BLaER1 treated with 17β-estradiol and CSF1 and Interleukin-3, amounts not matched to agents 10 nM and 100 nM (cell line): Measurements from ENCODE around the gene NEO1.

Experiments
- H3K27ac ChIP-seq, 11 experiments: shearing (Covaris generic); formaldehyde crosslinking; 2 replicates each; pipeline ENCODE4 v1.8.1; 2022
- H3K27me3 ChIP-seq, 11 experiments: shearing (Covaris generic); formaldehyde crosslinking; 2 replicates each; pipeline ENCODE4 v1.8.1; 2022
- H3K36me3 ChIP-seq, 11 experiments: shearing (Covaris generic); formaldehyde crosslinking; 2 replicates each; pipeline ENCODE4 v1.8.1; 2022
- H3K4me1 ChIP-seq, 10 experiments: shearing (Covaris generic); formaldehyde crosslinking; 2 replicates each; pipeline ENCODE4 v1.8.1; 2022
- H3K4me2 ChIP-seq, 11 experiments: shearing (Covaris generic); formaldehyde crosslinking; 2 replicates each; pipeline ENCODE4 v1.8.1; 2022
- H3K4me3 ChIP-seq, 10 experiments: shearing (Covaris generic); formaldehyde crosslinking; 2 replicates each; pipeline ENCODE4 v1.8.1; 2022
- H3K9ac ChIP-seq, 11 experiments: shearing (Covaris generic); formaldehyde crosslinking; 2 replicates each; pipeline ENCODE4 v1.8.1; 2022
- H3K9me3 ChIP-seq, 11 experiments: shearing (Covaris generic); formaldehyde crosslinking; replicated peaks in 1 of 11; 2 replicates each; pipeline ENCODE4 v1.8.1; 2022
- H4K20me1 ChIP-seq, 11 experiments: shearing (Covaris generic); formaldehyde crosslinking; 2 replicates each; pipeline ENCODE4 v1.8.1; 2022
- Cebpa-rat ChIP-seq, 11 experiments: shearing (Covaris generic); IDR thresholded peaks; 2 replicates each; pipeline ENCODE4 v1.8.1; 2022

NEO1 gene

DNA sequence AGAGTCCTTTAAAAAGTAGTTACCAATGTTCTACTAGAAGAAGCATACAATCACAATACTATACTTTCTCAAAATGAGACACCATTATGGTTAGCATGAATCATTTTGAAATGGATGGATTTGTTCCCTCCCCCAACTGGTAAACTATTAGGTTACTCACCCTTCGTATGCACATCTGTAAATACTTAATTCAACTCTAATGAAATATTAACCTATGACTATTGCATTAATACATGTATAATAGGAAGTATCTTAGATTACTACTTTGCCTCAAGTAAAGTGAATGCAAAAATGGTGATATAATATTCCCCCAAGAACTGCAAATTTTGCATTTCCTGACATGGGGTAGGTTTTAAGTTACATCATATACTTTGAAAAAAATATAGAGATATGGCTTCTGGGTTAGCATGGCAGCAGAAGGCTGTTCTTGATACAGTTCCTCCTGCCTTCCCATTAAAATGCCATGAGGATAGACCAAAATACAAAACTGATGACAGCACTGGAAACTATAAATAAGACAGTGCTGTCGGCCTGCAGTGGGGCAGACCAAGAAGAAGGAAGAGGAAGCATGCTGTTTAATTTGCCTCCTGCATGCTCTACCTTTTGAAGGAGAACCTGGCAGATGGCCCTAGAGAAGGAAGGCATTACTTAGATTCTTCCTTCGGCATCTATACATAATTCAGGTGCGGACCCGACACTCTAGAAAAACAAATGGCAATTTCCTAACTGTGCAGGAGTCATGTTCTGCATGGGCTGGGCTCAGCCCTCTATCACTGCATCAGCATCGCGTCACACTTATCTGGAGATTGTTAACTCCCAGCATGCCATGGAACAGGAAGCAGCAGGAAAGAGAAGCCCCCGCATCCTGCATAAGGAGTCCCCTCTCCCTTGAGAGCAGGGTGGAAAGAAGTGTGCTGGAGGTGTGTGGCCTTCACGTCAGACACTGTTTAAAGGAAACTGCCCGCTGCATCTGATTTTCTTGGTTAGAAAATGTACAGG, 41.8 kb upstream of the NEO1 start:
- H3K27me3 ChIP-seq = no peaks in the 10 kb centered on the region
- H3K27ac ChIP-seq = no peak overlapping the region
- H3K36me3 ChIP-seq = no peaks in the 10 kb centered on the region
- no peaks in the 10 kb centered on the region for H4K20me1 ChIP-seq
- H3K4me1 ChIP-seq = peaks cover 0 to 9% (median 0%) of the 10 kb centered on the region in 10 experiments; a peak in 4 of 20 replicates
- H3K4me2 ChIP-seq = no peak overlapping the region
- H3K9ac ChIP-seq = no peak overlapping the region
- no peak for TF ChIP-seq Cebpa-rat (IDR thresholded peaks at IDR 0.05)
- no peak overlapping the region for H3K4me3 ChIP-seq
- H3K9me3 ChIP-seq = no peaks in the 10 kb centered on the region

DNA sequence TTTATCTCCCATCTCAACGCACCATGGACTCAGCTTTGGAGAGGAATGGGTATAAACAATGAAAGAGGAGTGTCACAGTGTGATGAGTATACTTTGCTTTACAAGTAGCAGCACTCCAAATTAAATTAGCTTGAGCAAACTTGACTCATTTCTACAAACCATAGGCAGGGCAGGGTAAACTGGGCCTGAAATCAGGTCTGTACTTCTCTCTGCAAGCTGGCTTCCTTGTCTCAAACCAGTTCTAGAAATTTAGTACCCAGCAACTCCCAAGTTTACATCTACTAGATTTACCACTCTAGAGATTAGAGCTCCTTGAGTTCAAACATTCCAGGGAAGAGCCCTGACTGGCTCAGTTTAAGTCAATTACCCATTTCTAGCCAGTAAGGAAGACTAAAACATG, 37.4 kb upstream of the NEO1 start:
- no peak for TF ChIP-seq Cebpa-rat (IDR thresholded peaks at IDR 0.05)
- Histone ChIP-seq H3K4me3 (no peak overlapping the region), H3K27me3 (no peaks in the 10 kb centered on the region), H3K9me3 (no peaks in the 10 kb centered on the region), H3K27ac (no peak overlapping the region), H3K9ac (no peak overlapping the region), H4K20me1 (no peaks in the 10 kb centered on the region), H3K36me3 (no peaks in the 10 kb centered on the region), H3K4me1 (peaks cover 0 to 9% (median 0%) of the 10 kb centered on the region in 10 experiments; a peak in 4 of 20 replicates), H3K4me2 (no peak overlapping the region)

DNA sequence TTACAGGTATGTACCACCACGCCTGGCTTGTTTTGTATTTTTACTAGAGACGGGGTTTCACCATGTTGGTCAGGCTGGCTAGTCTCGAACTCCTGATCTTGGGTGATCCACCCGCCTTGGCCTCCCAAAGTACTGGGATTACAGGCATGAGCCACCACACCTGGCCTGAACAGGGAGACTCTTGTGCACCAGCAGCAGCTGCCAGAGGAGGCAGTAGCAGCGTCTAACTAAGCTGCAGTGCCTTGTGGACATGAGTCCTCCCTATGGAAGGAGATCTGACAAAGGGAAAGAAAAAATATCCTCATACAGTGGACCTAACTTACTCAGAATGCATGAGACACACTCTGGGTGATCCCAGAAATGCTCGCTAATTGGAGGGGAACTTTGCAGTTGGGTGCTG, 36.8 kb upstream of the NEO1 start:
- H3K9me3 ChIP-seq = no peaks in the 10 kb centered on the region
- H3K4me3 ChIP-seq = no peak overlapping the region
- H3K4me2 ChIP-seq = no peak overlapping the region
- no peaks in the 10 kb centered on the region for H3K27me3 ChIP-seq
- H3K36me3 ChIP-seq = no peaks in the 10 kb centered on the region
- no peak overlapping the region for H3K9ac ChIP-seq
- H3K4me1 ChIP-seq = peaks cover 0 to 6% (median 0%) of the 10 kb centered on the region in 10 experiments; a peak in 4 of 20 replicates
- no peak for TF ChIP-seq Cebpa-rat (IDR thresholded peaks at IDR 0.05)
- H3K27ac ChIP-seq = no peak overlapping the region
- no peaks in the 10 kb centered on the region for H4K20me1 ChIP-seq

DNA sequence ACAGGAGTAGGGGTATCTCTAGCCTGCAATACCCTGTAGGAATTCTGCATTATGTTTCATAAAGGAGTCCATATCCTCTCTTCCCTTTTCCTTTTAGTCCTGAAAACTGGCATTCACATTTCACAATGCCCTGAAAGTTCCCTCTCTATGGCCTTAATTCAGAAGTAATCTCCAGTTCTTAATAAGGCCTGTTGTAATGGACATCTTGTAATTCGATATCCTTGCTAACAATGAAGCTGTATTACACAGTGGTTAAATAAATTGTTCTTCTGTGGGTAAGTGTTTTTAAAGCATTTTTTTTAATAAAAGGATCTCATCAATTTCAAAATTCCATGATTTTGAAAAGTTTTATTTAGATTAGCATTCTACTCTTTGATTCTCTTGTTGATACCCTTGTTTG, 34.3 kb upstream of the NEO1 start:
- no peak overlapping the region for H3K27ac ChIP-seq
- no peaks in the 10 kb centered on the region for H3K4me1 ChIP-seq
- H3K27me3 ChIP-seq = no peaks in the 10 kb centered on the region
- no peak overlapping the region for H3K9ac ChIP-seq
- H3K4me2 ChIP-seq = no peak overlapping the region
- H4K20me1 ChIP-seq = no peaks in the 10 kb centered on the region
- no peaks in the 10 kb centered on the region for H3K36me3 ChIP-seq
- TF ChIP-seq Cebpa-rat (IDR thresholded peaks at IDR 0.05) = no peak
- no peaks in the 10 kb centered on the region for H3K9me3 ChIP-seq
- no peak overlapping the region for H3K4me3 ChIP-seq

DNA sequence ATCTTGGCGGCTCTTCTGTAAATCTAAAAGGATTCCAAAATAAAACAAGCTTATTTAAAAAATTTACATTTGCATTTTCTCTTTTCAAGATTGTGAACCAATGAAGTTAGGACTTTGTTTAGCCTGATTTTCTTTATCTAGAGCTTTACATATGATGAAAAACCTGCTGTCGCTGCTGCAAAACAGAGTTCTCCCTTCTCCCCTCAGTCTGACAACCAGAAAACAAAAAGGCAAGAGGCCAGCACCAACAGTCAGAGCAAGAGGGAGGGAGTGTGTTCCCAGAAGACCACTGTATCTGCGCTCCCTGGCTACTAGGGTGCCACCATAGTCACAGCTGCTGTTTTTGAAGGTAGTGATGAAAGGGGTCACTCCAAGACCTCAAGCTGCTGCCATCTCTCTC, 33.1 kb upstream of the NEO1 start:
- Histone ChIP-seq H3K27ac (no peak overlapping the region), H3K4me3 (no peak overlapping the region), H3K9me3 (no peaks in the 10 kb centered on the region), H3K36me3 (no peaks in the 10 kb centered on the region), H3K9ac (no peak overlapping the region), H4K20me1 (no peaks in the 10 kb centered on the region), H3K27me3 (no peaks in the 10 kb centered on the region), H3K4me2 (no peak overlapping the region), H3K4me1 (no peaks in the 10 kb centered on the region)
- no peak for TF ChIP-seq Cebpa-rat (IDR thresholded peaks at IDR 0.05)

DNA sequence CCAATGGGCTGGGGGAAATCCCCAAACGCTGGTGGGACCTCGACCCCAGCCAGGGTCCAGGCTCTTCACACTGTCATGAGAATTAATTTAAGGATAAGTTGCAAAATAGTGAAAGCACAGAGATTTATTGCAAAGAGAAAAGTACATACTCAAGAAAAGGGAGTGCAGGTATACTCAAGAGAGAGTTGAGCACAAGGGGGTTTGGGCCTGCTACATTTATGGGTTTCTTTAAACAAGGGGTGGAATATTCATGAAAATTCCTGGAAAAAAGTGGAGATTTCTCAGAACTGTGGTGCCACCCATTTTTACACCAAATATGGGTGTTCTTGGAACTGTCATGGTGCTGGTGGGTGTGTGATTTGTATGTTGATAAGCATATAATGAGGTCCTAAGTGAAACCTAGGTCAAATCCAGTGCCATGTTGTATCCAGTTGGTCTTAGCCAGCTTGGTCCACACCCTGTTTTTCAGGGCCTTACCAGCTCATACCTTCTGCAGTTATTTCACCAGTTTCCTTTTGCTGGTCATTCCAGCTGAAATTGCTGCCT, 32.6 kb upstream of the NEO1 start:
- no peak overlapping the region for H3K9ac ChIP-seq
- H3K27me3 ChIP-seq = no peaks in the 10 kb centered on the region
- no peaks in the 10 kb centered on the region for H3K36me3 ChIP-seq
- H3K4me2 ChIP-seq = no peak overlapping the region
- no peaks in the 10 kb centered on the region for H3K9me3 ChIP-seq
- no peaks in the 10 kb centered on the region for H3K4me1 ChIP-seq
- H4K20me1 ChIP-seq = no peaks in the 10 kb centered on the region
- no peak for TF ChIP-seq Cebpa-rat (IDR thresholded peaks at IDR 0.05)
- H3K4me3 ChIP-seq = no peak overlapping the region
- no peak overlapping the region for H3K27ac ChIP-seq

DNA sequence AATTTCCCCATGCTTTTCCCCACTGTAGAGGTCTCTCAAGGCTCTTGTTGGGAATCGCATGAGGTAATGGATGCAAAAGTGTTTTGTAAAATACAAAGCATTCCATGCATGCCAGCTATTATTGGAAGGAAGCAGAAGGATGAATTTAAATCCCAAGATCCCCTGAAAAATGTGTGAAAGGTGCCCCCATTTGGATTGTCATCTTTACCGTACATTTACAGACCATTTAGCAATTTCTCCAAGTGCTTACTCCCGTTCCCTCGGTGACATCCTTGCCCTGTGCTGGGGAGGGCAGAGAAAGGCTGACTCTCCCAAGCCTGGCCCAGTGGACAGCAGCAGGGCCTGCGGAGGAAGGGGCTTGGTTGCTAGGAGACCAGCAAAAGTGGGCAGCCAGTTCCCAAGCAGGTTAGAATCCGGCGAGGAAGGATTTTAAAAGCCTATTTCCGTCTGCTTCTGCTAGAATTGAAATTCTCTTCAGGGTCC, 31.1 kb upstream of the NEO1 start:
- TF ChIP-seq Cebpa-rat (IDR thresholded peaks at IDR 0.05) = no peak
- H3K9ac ChIP-seq = no peak overlapping the region
- H3K4me1 ChIP-seq = no peaks in the 10 kb centered on the region
- no peaks in the 10 kb centered on the region for H3K9me3 ChIP-seq
- no peaks in the 10 kb centered on the region for H4K20me1 ChIP-seq
- H3K27me3 ChIP-seq = no peaks in the 10 kb centered on the region
- no peak overlapping the region for H3K4me2 ChIP-seq
- H3K27ac ChIP-seq = no peak overlapping the region
- H3K36me3 ChIP-seq = no peaks in the 10 kb centered on the region
- H3K4me3 ChIP-seq = no peak overlapping the region

DNA sequence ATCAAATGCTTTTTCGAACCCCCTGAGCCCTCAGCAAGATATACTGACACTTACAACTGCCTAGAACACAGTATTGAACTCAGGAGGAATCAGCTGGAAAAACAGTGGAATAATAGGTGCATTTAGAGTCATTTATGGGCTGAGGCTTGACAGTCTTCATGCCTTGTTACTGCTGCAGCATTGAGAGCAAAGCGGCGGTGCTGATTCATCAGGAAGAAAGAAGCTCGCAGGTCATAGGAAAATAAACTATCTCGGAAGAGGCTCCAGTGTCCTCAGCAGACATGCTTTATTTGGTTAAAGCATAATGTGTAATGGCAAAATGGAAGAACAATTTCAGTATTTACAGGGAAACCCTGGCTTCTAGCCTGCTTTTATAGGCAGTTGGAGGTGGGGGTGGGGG, 30.1 kb upstream of the NEO1 start:
- Histone ChIP-seq H3K27ac (no peak overlapping the region), H3K4me2 (no peak overlapping the region), H3K27me3 (no peaks in the 10 kb centered on the region), H3K9me3 (no peaks in the 10 kb centered on the region), H3K4me3 (no peak overlapping the region), H4K20me1 (no peaks in the 10 kb centered on the region), H3K36me3 (no peaks in the 10 kb centered on the region), H3K9ac (no peak overlapping the region), H3K4me1 (no peaks in the 10 kb centered on the region)
- TF ChIP-seq Cebpa-rat (IDR thresholded peaks at IDR 0.05) = no peak

DNA sequence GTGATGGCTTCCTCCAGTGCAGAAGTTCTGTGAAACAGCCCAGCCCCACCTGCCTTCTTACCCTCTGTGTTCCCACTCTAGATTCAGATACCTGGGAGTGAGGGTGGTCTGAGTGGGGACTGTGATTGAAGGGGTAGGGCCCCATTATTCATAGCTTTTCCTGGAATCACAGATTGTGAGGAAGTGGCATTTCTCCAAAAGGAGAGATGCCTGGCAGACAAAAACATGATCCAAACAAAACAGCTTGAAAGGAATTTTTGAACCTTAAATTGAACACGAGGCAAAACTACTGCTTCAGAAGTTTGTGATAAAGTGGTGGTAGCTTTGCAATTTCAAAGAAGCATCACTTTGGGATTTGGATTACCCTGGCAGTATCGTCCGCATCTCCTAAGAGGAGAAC, 29.2 kb upstream of the NEO1 start:
- no peak overlapping the region for H3K4me2 ChIP-seq
- H3K4me3 ChIP-seq = no peak overlapping the region
- H4K20me1 ChIP-seq = no peaks in the 10 kb centered on the region
- H3K27ac ChIP-seq = no peak overlapping the region
- H3K27me3 ChIP-seq = no peaks in the 10 kb centered on the region
- H3K4me1 ChIP-seq = no peaks in the 10 kb centered on the region
- H3K36me3 ChIP-seq = no peaks in the 10 kb centered on the region
- TF ChIP-seq Cebpa-rat (IDR thresholded peaks at IDR 0.05) = no peak
- no peaks in the 10 kb centered on the region for H3K9me3 ChIP-seq
- H3K9ac ChIP-seq = no peak overlapping the region

DNA sequence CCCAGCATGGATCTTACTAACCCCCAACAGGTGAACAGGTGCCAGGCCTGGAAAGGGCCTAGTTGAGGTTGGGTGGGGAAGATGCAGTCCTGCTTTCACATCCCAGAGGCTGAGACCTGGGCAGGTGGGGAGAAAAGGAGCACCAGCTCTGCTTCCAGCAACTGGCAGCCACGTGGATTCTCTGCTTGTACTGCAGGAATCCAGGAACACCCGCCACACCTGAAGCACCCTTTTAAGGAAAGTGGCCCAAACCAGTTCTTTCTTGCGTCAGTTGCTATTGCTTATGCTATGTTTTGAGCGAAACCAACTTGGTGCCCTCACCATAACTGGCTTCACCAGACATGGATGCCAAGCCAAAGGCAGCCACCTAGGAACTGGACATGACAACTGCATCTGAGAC, 28.1 kb upstream of the NEO1 start:
- H3K9me3 ChIP-seq = no peaks in the 10 kb centered on the region
- H4K20me1 ChIP-seq = no peaks in the 10 kb centered on the region
- H3K36me3 ChIP-seq = no peaks in the 10 kb centered on the region
- no peak overlapping the region for H3K27ac ChIP-seq
- 0 out of 20 replicates have a peak, but pooled peaks cover 0 to 5% (median 0%) of the 10 kb centered on the region in 10 experiments for H3K4me1 ChIP-seq
- no peak for TF ChIP-seq Cebpa-rat (IDR thresholded peaks at IDR 0.05)
- H3K27me3 ChIP-seq = no peaks in the 10 kb centered on the region
- no peak overlapping the region for H3K4me2 ChIP-seq
- H3K4me3 ChIP-seq = no peak overlapping the region
- no peak overlapping the region for H3K9ac ChIP-seq
